Activated CD8-positive, alpha-beta memory T cell treated with anti-CD3 and anti-CD28 coated beads for 24 hours (primary cell): Measurements from ENCODE around the gene CLEC1B.
"Not testable (repeated sequence)": the region's sequence is repeated elsewhere in the genome, so short reads cannot be mapped to it uniquely, and the experiment has no call there.

Source experiments
- DNase-seq: peaks from one replicate; pipeline ENCODE4 v3.0.0-alpha.2; 2020

The CLEC1B gene

DNA sequence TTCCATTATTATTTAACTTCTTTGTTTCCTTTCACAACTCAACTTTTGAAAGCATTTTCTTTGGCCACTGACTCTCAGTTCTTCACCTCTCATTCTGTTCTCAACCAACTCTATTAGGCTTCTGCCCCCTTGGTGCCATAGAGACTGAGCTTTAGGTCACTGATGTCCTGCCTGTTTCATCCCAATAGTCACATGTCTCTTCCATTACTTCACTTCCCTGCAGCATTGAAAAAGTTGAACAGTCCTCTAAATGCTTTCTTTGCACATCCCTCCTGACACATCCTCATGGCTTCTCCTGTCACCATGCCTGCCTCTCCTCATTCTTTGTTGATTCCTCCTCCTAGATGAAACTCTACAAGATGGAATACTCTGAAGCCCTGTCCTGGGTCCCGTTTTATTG lies 25.0 kb downstream of the CLEC1B start:
- no peak for DNase-seq

- DNase-seq: no peak
These were observed 27.7 kb downstream of the CLEC1B start, which contains the start of gene CLEC12A for GRCh38 chr12:9971181-9971580. Gene CLEC12A (plus strand): TSS chr12:9971409. CDS start chr12:9971597, 188 bp downstream.

DNA sequence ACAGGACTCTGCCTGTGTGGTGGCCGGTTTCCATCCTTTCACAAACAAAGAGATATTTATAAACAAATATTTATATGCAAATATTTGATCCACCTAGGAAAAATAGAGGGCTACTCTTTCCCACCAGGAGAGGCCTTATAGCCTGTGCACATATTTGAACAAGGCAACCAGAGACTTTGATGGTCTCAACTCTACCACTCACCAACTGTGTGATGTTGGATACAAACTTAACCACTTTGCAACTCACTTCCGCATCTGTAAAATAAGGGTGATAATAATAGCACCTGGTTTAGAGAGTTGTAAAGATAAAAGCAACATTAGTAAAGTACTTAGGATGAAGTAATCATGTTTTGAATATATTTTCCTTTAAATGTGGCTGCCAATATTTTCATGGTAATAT lies 29.2 kb downstream of the CLEC1B start:
- DNase-seq: no peak

GRCh38 chr12:9961901-9962300 lies 37.0 kb downstream of the CLEC1B start:
- DNase-seq: no peak

DNA sequence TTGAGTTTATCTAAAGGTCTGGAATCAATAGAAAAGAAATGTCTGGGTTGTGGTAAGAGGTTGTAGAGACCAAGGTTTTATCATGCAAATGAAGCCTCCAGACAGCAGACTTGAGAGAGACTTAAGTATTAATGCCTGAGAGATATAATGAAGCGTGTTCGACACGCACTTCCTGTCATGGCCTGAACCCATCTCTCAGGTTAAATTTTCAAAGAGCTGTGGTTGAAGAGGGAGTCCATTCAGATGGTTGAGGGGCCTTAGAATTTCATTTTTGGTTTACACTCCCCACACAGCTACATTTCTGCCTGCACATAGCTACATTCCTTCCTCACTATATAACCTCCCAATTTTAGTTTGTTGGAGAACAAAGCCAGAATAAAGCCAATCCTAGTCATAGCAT lies 37.8 kb downstream of the CLEC1B start:
- no peak for DNase-seq

DNA sequence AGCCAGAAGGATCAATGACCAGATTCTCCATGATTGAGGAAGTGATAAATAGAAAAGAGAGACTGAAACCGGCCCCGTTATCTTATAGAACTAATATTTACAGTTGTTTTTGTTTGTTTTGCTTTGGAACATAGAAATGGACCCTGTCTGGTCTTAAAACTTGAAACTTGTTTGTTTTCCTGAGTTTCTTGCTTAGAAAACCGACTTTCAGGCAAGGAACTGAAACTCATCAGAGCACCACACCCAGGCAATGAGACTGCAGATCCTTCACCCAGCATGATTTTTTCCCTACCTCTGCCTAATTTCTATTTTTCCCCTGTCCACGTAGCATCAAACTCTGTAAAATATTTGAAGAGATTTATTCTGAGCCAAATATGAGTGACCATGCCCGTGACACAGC lies 38.3 kb downstream of the CLEC1B start:
- no peak for DNase-seq

GRCh38 chr12:9957834-9958233 lies 41.1 kb downstream of the CLEC1B start:
- DNase-seq: no peak

DNA sequence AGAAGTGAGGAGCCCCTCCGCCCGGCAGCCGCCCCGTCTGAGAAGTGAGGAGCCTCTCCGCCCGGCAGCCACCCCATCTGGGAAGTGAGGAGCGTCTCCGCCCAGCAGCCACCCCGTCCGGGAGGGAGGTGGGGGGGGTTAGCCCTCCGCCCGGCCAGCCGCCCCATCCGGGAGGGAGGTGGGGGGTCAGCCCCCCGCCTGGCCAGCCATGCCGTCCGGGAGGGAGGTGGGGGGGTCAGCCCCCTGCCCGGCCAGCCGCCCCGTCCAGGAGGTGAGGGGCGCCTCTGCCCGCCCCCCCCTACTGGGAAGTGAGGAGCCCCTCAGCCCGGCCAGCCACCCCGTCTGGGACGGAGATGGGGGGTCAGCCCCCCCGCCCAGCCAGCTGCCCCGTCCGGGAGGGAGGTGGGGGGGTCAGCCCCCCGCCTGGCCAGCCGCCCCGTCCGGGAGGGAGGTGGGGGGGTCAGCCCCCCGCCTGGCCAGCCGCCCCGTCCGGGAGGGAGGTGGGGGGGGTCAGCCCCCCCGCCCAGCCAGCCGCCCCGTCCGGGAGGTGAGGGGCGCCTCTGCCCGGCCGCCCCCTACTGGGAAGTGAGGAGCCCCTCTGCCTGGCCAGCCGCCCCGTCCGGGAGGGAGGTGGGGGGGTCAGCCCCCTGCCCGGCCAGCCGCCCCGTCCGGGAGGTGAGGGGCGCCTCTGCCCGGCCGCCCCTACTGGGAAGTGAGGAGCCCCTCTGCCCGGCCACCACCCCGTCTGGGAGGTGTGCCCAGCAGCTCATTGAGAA lies 45.8 kb downstream of the CLEC1B start:
- DNase-seq: not testable (repeated sequence)

- peak; percentile 66 for DNase-seq
These were observed 47.8 kb downstream of the CLEC1B start for GRCh38 chr12:9951026-9951675.

DNA sequence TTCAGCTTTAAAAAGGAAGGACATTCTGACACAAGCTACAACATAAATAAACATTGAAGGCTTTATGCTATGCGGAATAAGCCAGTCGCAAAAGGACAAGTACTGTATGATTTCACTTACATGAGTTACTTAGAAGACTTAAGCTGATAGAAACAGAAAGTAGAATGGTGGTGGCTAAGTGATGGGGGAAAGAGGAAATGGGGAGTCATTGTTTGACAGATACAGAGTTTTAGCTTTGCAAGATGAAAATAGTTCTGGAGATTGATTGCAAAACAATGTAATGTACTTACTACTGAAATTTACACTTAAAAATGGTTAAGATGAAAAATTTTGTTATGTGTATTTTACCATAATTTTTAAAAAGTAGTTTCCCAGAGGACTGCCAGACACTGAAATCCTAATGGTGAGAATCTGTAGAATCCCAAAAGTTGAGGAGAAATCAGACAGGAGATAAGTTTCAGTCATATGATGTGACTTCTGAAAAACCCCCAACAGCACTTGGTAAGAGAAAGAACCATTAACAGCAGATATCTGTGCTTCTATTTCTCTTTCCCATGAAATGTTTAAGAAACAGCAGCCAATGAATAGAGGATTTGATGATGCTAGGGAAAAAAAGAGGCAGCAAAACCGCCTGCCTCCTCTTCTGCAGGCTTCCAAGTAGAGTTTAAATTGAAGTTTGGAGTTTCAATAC lies 50.2 kb downstream of the CLEC1B start:
- no peak for DNase-seq

- no peak for DNase-seq
These were observed 51.2 kb downstream of the CLEC1B start for GRCh38 chr12:9947674-9948073.

- no peak for DNase-seq
These were observed 54.5 kb downstream of the CLEC1B start for GRCh38 chr12:9944391-9944790.

DNA sequence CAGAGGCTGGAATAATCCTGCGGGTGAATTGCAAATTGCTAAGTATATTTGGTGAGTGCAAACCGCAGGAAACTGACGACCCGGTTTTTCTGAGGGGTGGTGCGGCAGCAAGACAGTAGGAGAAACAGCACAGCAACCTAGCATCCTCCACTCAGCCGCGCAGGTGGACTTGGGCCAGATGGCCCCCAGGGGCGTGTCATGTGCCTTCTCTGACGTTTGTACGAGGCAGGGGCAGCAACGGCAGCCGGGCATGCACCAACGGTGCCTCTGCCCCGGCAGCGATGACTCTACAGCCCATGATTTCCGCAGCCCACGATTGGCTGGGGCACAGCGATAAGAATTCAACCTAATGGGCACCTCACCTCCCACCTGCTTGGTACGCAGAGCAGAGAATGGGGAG lies 55.7 kb downstream of the CLEC1B start:
- DNase-seq: no peak
